GM10266 (cell line): ENCODE measurements around the gene GABPB1.
A peak's percentile ranks its signal among the peaks of the same experiment; 100 is the strongest.

ENCODE experiments used
- DNase-seq: peaks from one replicate; pipeline ENCODE4 v3.0.0; 2012; ENCODE audit errors: extremely low spot score
- CTCF ChIP-seq: IDR thresholded peaks from 2 replicates; pipeline ENCODE4 v1.5.1; 2012; ENCODE audit warnings: mild to moderate bottlenecking, low read depth; ENCODE audit not compliant: control insufficient read depth, insufficient read depth; ENCODE audit errors: missing control alignments

GABPB1 gene

GRCh38 chr15:50251638-50252182 is 103.3 kb downstream of the GABPB1 start:
- no peak for DNase-seq
- TF ChIP-seq CTCF = no peak

- no peak for TF ChIP-seq CTCF
- no peak for DNase-seq
These were observed 104.1 kb downstream of the GABPB1 start for GRCh38 chr15:50250760-50251394.

- no peak for DNase-seq
These were observed 105.3 kb downstream of the GABPB1 start for GRCh38 chr15:50249704-50250103.

GRCh38 chr15:50248994-50249582 is 105.9 kb downstream of the GABPB1 start:
- no peak for TF ChIP-seq CTCF
- no peak for DNase-seq

More at GRCh38 chr15:50249704-50250103, 105.3 kb downstream of the GABPB1 start:
- TF ChIP-seq CTCF = no peak

- no peak for TF ChIP-seq CTCF
- DNase-seq = peak; percentile 60
These were observed 107.0 kb downstream of the GABPB1 start for GRCh38 chr15:50247819-50248655.

GRCh38 chr15:50246631-50247030 is 108.4 kb downstream of the GABPB1 start:
- TF ChIP-seq CTCF = no peak
- DNase-seq = no peak
